ENCODE data around the gene JAG1.

DNA sequence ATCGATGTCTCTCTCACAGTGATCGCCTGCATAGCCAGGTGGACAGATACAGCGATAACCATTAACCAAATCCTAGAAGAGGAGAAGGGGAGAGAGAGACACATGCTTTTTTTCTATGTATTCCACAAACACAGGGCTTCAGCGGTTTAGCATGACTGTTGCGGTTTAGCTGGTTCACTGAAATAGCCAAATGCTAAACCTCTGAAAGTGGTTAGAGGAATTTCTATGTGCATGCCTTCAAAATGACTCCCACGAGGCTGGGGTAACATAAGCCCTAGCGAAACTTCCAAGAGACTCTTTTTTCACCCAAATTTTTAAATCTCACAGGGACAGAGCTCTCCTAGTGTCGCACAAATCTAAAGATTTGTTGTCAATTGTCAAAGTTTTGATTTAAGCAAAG lies 25.1 kb downstream of the JAG1 start:
- TF ChIP-seq, protein P1, sequence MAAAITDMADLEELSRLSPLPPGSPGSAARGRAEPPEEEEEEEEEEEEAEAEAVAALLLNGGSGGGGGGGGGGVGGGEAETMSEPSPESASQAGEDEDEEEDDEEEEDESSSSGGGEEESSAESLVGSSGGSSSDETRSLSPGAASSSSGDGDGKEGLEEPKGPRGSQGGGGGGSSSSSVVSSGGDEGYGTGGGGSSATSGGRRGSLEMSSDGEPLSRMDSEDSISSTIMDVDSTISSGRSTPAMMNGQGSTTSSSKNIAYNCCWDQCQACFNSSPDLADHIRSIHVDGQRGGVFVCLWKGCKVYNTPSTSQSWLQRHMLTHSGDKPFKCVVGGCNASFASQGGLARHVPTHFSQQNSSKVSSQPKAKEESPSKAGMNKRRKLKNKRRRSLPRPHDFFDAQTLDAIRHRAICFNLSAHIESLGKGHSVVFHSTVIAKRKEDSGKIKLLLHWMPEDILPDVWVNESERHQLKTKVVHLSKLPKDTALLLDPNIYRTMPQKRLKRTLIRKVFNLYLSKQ (tag by site-specific recombination; IDR thresholded peaks at IDR 0.05; ENCODE audit: borderline replicate concordance) = no peak
- no peak for TF ChIP-seq ZNF48 (tag by site-specific recombination; IDR thresholded peaks at IDR 0.05)

Measured in HEK293 (cell line).